Esophagus squamous epithelium (tissue), 4 donors: Measurements from ENCODE around the gene ATMIN.

Experiments
- POLR2A ChIP-seq, 4 donors: fragments of 450-650 bp; IDR thresholded peaks; one replicate each; pipeline ENCODE4 v1.6.1; 2017; ENCODE audit warnings: antibody characterized with exemption in 4 of 4, mild to moderate bottlenecking in 4 of 4, moderate library complexity in 3 of 4
- TF ChIP-seq, protein P1 (sequence below), 6 experiments: fragments of 450-650 bp in 4 of 6; fragments of 200-600 bp in 2 of 6; sonication (generic) in 2 of 6; IDR thresholded peaks; one replicate each; pipeline ENCODE4 v1.5.1; 2016 to 2019; ENCODE audit warnings: antibody characterized with exemption in 6 of 6, mild to moderate bottlenecking in 4 of 6, moderate library complexity in 4 of 6

DNA sequence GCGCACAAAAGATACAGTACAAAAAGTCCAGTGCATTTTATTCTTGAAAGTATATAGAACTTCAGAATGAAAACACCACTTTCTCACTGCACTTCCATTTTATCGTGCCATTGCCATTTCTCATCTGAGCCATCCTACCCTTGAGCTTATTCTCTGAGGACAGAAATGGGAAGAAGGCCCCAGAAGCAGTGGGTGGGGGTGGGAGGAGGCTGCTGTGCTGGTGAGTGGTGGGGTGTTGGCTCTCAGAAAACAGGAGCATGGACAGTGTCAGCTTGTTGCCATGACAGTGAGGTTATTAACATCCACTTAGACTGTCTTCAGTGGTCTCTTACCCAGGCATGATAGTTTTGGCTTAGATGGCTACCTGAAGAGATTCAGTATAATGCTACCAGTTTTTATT is 4.5 kb downstream of the ATMIN start:
- TF ChIP-seq, protein P1, sequence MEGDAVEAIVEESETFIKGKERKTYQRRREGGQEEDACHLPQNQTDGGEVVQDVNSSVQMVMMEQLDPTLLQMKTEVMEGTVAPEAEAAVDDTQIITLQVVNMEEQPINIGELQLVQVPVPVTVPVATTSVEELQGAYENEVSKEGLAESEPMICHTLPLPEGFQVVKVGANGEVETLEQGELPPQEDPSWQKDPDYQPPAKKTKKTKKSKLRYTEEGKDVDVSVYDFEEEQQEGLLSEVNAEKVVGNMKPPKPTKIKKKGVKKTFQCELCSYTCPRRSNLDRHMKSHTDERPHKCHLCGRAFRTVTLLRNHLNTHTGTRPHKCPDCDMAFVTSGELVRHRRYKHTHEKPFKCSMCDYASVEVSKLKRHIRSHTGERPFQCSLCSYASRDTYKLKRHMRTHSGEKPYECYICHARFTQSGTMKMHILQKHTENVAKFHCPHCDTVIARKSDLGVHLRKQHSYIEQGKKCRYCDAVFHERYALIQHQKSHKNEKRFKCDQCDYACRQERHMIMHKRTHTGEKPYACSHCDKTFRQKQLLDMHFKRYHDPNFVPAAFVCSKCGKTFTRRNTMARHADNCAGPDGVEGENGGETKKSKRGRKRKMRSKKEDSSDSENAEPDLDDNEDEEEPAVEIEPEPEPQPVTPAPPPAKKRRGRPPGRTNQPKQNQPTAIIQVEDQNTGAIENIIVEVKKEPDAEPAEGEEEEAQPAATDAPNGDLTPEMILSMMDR (IDR thresholded peaks at IDR 0.05): no peak
- no peak for TF ChIP-seq POLR2A (IDR thresholded peaks at IDR 0.05)
